Suppressor macrophage (primary cell): ENCODE measurements around the gene GKN2.
A peak's percentile ranks its signal among the peaks of the same experiment; 100 is the strongest.
"Not testable (repeated sequence)": the region's sequence is repeated elsewhere in the genome, so short reads cannot be mapped to it uniquely, and the experiment has no call there.

Source experiments
- DNase-seq, 4 experiments: peaks; one replicate each; pipeline ENCODE4 v3.0.0-alpha.2; 2020 to 2022

The GKN2 gene

GRCh38 chr2:68917034-68917718 lies 35.5 kb downstream of the GKN2 start:
- no peak for DNase-seq

DNA sequence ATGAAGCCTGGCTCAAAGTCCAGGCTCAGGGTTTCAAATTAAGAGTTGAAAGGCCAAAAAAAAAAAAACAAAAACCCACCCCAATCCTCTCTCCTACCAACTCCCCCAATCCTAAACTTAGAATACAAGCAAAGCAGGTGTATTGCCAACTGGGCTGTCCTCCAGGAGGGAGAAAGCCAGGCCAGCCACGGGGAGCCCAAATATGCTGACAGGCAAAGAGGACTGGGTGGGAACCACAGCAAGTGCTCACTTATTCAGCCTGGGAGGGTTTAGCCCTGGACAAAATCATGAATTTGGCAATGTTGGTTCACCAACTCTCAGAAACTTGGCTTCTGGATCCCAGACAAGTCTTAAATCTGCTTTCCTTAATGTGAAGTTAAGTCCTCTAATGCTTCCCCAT lies 36.5 kb downstream of the GKN2 start:
- DNase-seq = no peak

GRCh38 chr2:68915393-68915792 lies 37.3 kb downstream of the GKN2 start:
- no peak for DNase-seq

DNA sequence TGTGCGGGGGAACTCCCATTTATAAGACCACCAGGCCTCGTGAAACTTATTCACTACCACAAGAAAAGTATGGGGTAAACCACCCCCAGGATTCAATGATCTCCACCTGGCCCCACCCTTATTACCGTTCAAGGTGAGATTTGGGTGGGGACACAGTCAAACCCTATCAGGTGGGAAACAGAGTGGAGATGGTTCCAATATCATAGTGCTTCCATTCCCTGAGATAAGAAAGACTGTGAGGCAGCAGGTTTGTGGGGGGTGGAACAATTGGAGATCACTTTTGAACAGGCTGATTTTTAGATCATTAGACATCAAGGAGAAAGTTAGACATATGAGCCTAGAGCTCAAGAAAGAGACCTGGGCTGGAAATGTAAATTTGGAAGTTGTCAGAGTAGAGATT lies 39.3 kb downstream of the GKN2 start:
- DNase-seq = no peak

- peak; percentile 70 to 83 (median 79) for DNase-seq
Measured at GRCh38 chr2:68912732-68913131, 40.0 kb downstream of the GKN2 start.

DNA sequence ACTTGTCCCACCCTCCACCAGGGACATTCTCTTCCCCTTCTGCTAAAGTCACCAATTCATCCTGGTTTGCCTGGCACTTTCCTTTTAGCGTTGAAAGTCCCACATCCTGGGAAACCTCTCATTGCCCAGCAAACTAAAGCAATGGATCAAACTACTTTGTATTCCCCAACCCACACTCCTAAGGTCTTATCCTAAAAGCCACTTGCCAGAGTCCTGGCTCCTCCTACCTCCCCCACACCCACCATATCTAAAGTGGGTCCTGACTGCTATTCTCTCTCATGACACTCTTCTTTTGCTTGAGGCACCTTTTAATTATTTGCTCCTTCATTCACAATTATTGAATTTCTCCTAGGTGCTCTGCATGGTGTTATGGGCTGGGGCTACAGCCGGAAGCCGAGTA lies 40.6 kb downstream of the GKN2 start:
- DNase-seq = no peak

GRCh38 chr2:68911709-68912108 lies 41.0 kb downstream of the GKN2 start:
- DNase-seq = no peak

DNA sequence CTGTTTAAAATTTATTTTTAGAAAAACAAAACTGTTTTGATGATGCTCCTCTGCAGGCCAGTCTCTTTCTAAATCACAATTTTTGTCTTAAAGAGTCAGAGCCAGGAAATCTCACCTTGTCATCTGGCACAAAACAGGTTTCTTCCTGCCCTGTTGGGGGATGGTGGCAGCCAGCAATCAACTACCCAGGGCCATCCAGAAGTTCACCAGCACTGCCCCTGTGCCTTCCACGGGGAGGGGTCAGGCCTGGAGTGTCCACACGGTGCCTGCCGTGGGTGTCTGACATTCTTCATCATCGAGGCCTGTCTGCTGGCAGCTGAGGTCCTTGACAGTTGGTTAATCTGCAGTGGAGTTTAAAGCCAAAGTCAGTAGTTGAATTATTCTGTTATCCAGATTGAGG lies 41.4 kb downstream of the GKN2 start:
- no peak for DNase-seq

DNA sequence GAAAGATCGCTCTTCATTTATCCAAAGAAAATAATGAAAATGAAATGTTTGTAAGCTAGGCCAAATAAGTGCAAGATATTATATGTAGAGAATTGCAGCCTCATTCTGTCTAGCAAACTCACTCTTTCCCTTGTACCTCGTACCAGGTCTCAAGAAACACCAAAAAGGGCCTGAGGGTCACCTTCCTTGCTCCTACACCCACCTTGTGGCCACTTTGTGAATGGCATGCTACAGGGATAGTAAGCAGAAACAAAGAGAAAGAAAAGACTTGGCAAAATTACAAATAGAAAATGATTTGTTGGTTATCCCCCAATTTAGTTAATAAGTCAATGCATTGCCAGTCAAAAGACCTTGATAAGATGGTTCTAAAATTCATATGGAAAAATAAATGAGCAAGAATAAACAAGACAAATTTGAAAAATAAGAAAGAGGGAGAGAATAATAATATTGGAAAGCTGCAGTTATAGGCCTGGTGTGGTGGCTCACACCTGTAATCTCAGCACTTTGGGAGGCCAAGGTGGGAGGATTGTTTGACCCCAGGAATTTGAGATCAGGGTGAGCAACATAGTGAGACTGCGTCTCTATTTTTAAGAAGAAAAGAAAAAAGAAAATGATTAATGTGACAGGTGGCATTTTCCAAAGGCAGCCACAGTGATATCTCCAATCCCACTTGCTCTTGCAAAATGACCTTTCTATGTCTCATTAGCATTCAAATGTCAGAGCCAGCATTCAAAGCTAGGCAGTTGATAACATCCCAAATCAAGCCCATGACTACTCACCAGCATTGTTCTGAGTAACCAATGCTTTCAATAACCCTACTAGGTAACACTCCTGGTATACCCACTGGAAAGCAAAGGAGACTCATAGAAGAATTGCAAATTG lies 42.7 kb downstream of the GKN2 start:
- peak; percentile 71 to 86 (median 80) for DNase-seq

DNA sequence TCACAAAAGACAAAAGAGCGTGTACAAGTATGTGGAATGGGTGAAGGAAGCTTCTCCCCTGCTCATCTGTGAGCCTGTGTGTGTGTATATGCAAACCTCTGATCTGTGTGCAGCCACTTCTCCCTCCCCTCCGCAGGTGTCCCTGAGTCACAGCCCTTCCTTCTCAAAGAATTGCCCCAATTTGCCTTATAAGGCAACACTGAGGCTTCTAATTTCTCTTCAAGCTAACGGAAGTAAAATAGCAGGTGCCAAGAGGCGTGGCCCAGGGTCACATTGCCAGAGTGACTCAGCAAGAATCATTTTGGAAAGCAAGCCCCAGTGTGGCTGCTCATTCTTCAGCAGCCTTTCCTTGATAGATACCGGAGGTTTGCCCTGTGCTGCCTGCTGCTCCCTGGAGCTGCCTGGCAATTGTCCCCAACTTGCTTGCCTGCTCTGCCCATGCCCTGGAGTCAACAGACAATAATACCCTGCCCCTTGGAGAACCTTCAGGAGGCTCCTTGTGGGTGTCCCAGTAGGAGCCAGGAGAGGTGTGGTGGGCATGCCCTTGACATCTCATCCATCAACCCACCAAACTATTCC lies 44.2 kb downstream of the GKN2 start:
- DNase-seq = peak; percentile 62 to 82 (median 78)

DNA sequence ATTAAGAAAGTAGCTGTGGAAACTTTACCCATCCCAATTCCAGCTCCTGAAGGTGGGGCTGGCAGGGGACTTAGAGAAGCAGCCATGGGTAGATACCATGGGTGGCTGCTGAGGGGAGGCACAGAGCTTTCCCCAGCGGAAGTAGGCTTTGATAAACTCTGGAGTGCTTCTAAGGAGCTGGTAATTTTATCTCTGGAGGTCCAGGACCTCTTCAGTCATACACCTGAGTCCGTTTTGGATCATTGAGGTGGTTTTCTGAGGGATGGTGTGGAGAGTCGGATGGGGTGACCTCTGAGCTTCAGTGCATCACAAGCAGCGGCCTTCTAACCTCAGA lies 44.8 kb downstream of the GKN2 start:
- no peak for DNase-seq

DNA sequence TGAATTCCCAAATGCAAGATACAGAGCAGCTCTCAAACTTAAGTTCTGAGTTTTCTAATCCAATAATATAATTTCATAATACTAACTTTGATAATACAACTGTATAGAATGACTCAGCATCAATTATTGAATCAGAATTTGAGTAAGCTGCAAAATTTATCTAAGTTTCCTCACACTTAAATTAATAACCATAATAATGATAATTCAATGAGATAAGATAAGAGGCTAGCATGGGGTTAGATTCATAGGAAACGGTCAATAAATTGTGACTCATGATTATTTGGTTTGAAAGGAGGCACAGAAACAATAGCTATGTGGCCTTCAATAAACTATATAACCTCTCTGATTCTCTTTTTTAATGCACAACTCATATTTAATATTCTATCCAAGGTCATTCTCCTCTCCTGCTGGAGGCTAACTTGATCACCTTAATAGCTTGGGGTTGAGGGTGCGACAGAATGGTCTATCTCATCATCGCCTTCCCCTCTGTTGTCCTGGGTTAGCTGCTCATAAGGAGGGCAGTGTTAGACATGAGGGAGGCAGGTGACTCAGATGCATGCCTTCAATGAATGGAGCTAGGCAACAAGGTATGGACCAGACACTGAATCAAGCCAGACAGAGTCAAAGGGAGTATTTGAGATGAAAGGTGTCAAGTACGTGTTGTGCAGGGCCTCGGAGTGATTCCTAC lies 45.3 kb downstream of the GKN2 start:
- no peak for DNase-seq

- DNase-seq = no peak
Measured at GRCh38 chr2:68906716-68907115, 46.0 kb downstream of the GKN2 start.

DNA sequence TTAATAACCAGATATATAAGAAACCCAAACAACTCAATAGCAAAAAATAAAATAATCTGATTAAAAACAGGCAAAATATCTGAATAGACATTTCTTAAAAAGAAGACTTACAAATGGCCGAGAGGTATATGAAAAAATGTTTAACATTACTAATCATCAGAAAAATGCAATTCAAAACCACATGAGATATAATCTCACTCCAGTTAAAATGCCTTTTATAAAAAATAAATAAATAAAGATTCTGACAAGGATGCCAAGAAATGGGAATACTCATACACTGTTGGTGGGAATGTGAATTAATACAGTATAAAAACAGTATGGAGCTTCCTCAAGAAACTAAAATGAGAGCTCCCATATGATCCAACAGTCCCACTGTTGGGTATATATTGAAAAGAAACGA lies 47.6 kb downstream of the GKN2 start:
- DNase-seq = no peak

DNA sequence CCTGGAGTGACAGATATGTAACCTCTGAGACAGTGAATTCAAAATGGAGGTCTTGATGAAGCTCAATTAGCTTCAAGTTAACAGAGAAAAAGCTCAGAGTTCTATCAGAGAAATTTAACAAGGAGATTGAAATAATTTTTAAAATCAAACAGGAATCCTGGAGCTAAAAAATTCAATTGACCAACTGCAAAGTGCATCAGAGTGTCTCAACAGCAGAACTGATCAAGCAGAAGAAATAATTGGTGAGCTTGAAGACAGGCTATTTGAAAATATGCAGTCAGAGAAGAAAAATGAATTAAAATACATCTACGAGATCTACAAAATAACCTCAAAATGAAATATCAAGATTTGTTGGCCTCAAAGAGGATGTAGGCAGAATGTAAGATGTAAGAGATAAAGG lies 51.1 kb downstream of the GKN2 start:
- DNase-seq = no peak

DNA sequence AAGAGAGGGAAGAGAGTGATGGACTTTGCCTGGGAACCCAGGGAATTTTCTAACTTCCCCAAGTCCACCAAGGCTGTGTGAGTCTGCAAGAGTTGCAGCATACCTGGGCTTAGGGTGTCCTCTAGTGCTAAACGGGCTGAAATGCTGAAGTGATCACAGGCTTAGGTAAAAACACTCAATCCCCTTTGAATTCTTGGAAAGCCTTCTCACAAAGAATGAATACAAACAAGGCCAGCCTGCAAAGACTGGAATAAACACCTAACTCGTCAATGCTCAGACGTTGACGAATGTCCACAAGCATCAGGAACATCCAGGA lies 51.5 kb downstream of the GKN2 start:
- peak in 3 of 4 experiments; percentile 39 to 46 (median 39) for DNase-seq

GRCh38 chr2:68900496-68901198 lies 52.0 kb downstream of the GKN2 start:
- DNase-seq = peak in 2 of 4 experiments; percentile 45

- DNase-seq = not testable (repeated sequence)
Measured at GRCh38 chr2:68895981-68896380, 56.7 kb downstream of the GKN2 start.
